Measurements from ENCODE around the gene RYR3.

GRCh38 chr15:33430577-33430976 lies 119.8 kb downstream of the RYR3 start:
- TF ChIP-seq POLR2A (IDR thresholded peaks at IDR 0.05; ENCODE audit: low read length) (no peak), GATA1 (IDR thresholded peaks at IDR 0.05; ENCODE audit: low read depth, low read length) (no peak)
